Measurements from ENCODE around the gene TNFSF13B.

GRCh38 chr13:108267347-108267746 lies 2.2 kb upstream of the TNFSF13B start:
- TF ChIP-seq CHD1 (IDR thresholded peaks at IDR 0.05; ENCODE audit: low read depth, low read length) (no peak), NBN (IDR thresholded peaks at IDR 0.05) (no peak), CEBPZ (IDR thresholded peaks at IDR 0.05; ENCODE audit: low read depth, low read length) (no peak), MYC (IDR thresholded peaks at IDR 0.05; ENCODE audit: insufficient read depth, insufficient read length, insufficient replicate concordance, low read length, severe bottlenecking) (no peak), EZH2 (IDR thresholded peaks at IDR 0.05; ENCODE audit: borderline replicate concordance, control insufficient read depth, low read depth, low read length) (no peak), CTCF (IDR thresholded peaks at IDR 0.05 in 2 of 3, conservative IDR thresholded peaks at IDR 0.05 in 1 of 3; ENCODE audit: control insufficient read depth in 2 of 3, extremely low read depth in 1 of 3, insufficient read depth in 1 of 3, low read depth in 3 of 3, low read length in 3 of 3) (no peak), E2F8 (IDR thresholded peaks at IDR 0.05; ENCODE audit: low read depth, partially characterized antibody) (no peak), CREB1 (IDR thresholded peaks at IDR 0.05; ENCODE audit: low read depth) (no peak)

Data from GM12878 (cell line).